HCT116 (cell line): Measurements from ENCODE around the gene UGT2B15. TPM values are rescaled to one million over a fixed set of nuclear protein-coding genes. Genes with fewer than 3 reads are reported as not detected.

Experiments
- ATAC-seq: fragments of 200-7000 bp; cut with Tn5 transposase; 2 replicates; pipeline ENCODE4 v1.9.1; 2020; ENCODE audit warnings: mild to moderate bottlenecking, moderate library complexity
- BruUV-seq: library from RNA; stranded (reverse); fragments of 400-500 nt; replicated peaks from 2 replicates; lab custom pipeline; 2021; lab: Mats Ljungman, UMichigan
- CTCF ChIA-PET: fragments of 300-600 bp; sonication (Branson Sonifier 250); formaldehyde crosslinking; loops from one replicate; lab custom pipeline; 2021; ENCODE audit warnings: antibody characterized with exemption; lab: Charles Lee
- POLR2A ChIA-PET: fragments of 300-600, 350-600 bp; sonication (Branson Sonifier 250); formaldehyde crosslinking; loops from one replicate; lab custom pipeline; 2021; ENCODE audit warnings: antibody characterized with exemption; lab: Charles Lee
- RAD21 ChIA-PET, 2 experiments: fragments of 300-600 bp; sonication (Branson Sonifier 250); formaldehyde crosslinking; loops; one replicate each; lab custom pipeline; 2023; ENCODE audit warnings: low total read pairs in 2 of 2; ENCODE audit not compliant: uncharacterized antibody in 2 of 2, unreplicated experiment in 2 of 2, low non-redundant PET in 1 of 2; lab: Charles Lee
- DNase-seq: peaks from one replicate; pipeline ENCODE4 v3.0.0-alpha.2; 2010; ENCODE audit warnings: low read depth, low spot score
- H2AFZ ChIP-seq: fragments of 200-600 bp; shearing (Covaris generic), sonication (generic); 2 replicates; pipeline ENCODE4 v1.6.1; 2017; ENCODE audit warnings: low read depth, mixed run types, mixed read lengths, antibody characterized with exemption, low read length; ENCODE audit not compliant: poor library complexity, severe bottlenecking
- H3K27ac ChIP-seq: 2 replicates; pipeline ENCODE4 v1.5.1; 2012; ENCODE audit warnings: low read depth, low read length
- H3K27me3 ChIP-seq: fragments of 200-600 bp; sonication (generic); 2 replicates; pipeline ENCODE4 v1.6.1; 2016; ENCODE audit warnings: mixed run types, low read length, mixed read lengths; ENCODE audit not compliant: insufficient read depth
- H3K36me3 ChIP-seq, 2 experiments: fragments of 200-500 bp in 1 of 2; fragments of 200-600 bp in 1 of 2; sonication (Bioruptor generic) in 1 of 2; sonication (generic) in 1 of 2; 2 replicates each; pipeline versions ENCODE4 v1.5.1 to v1.6.1; 2014 to 2016; ENCODE audit warnings: low read length in 2 of 2, inconsistent platforms in 1 of 2, mixed read lengths in 1 of 2, mixed run types in 1 of 2; ENCODE audit not compliant: insufficient read depth in 2 of 2, control insufficient read depth in 1 of 2
- H3K4me1 ChIP-seq, 2 experiments: fragments of 200-600 bp in 1 of 2; sonication (generic) in 1 of 2; 2 replicates each; pipeline versions ENCODE4 v1.5.1 to v1.6.1; 2012 to 2017; ENCODE audit warnings: low read length in 2 of 2, inconsistent platforms in 1 of 2, mild to moderate bottlenecking in 1 of 2, mixed read lengths in 1 of 2, mixed run types in 1 of 2, moderate library complexity in 1 of 2; ENCODE audit not compliant: insufficient read depth in 2 of 2, control insufficient read depth in 1 of 2
- H3K4me2 ChIP-seq: fragments of 200-600 bp; sonication (generic); 2 replicates; pipeline ENCODE4 v1.6.1; 2017; ENCODE audit warnings: mixed run types, low read length, mixed read lengths
- H3K4me3 ChIP-seq, 2 experiments: fragments of 200-600 bp in 1 of 2; sonication (generic) in 1 of 2; replicated peaks in 1 of 2; 2 replicates each; pipeline ENCODE4 v1.5.1; 2011 to 2016; ENCODE audit warnings: low read length in 2 of 2, control low read depth in 1 of 2, low read depth in 1 of 2, mild to moderate bottlenecking in 1 of 2, mixed read lengths in 1 of 2, mixed run types in 1 of 2
- H3K79me2 ChIP-seq: fragments of 200-600 bp; sonication (generic); 2 replicates; pipeline ENCODE4 v1.6.1; 2017; ENCODE audit warnings: mild to moderate bottlenecking, mixed run types, low read length, moderate library complexity, mixed read lengths; ENCODE audit not compliant: insufficient read depth
- H3K9ac ChIP-seq: fragments of 200-600 bp; sonication (generic); 2 replicates; pipeline ENCODE4 v1.6.1; 2016; ENCODE audit warnings: low read length, mixed read lengths
- H3K9me2 ChIP-seq: fragments of 200-600 bp; sonication (generic), shearing (Covaris generic); 2 replicates; pipeline ENCODE4 v1.6.1; 2017; ENCODE audit warnings: mixed run types, mild to moderate bottlenecking, moderate library complexity; ENCODE audit not compliant: insufficient read depth
- H3K9me3 ChIP-seq, 2 experiments: fragments of 200-500 bp in 1 of 2; fragments of 200-600 bp in 1 of 2; sonication (Bioruptor generic) in 1 of 2; sonication (generic) in 1 of 2; 2 replicates each; pipeline ENCODE4 v1.6.1; 2014 to 2017; ENCODE audit warnings: low read length in 2 of 2, mixed read lengths in 2 of 2, inconsistent platforms in 1 of 2, low read depth in 1 of 2, mild to moderate bottlenecking in 1 of 2, mixed run types in 1 of 2, moderate library complexity in 1 of 2; ENCODE audit not compliant: control insufficient read depth in 1 of 2, insufficient read depth in 1 of 2
- H4K20me1 ChIP-seq: fragments of 200-600 bp; sonication (generic), shearing (Covaris generic); 2 replicates; pipeline ENCODE4 v1.6.1; 2017; ENCODE audit warnings: mixed run types, mild to moderate bottlenecking, moderate library complexity; ENCODE audit not compliant: insufficient read depth
- CBX3 ChIP-seq: IDR thresholded peaks from 2 replicates; pipeline ENCODE4 v1.6.1; 2012; ENCODE audit warnings: low read depth
- CEBPB ChIP-seq: IDR thresholded peaks from 2 replicates; pipeline ENCODE4 v1.6.1; 2012; ENCODE audit warnings: low read depth
- CTCF ChIP-seq, 3 experiments: fragments of 200-600 bp in 1 of 3; sonication (generic) in 1 of 3; IDR thresholded peaks in 2 of 3; conservative IDR thresholded peaks in 1 of 3; 2 replicates each; pipeline ENCODE4 v1.5.1; 2012 to 2017; ENCODE audit warnings: low read depth in 2 of 3, low read length in 2 of 3, antibody characterized with exemption in 1 of 3, borderline replicate concordance in 1 of 3, control low read depth in 1 of 3, mild to moderate bottlenecking in 1 of 3, mixed read lengths in 1 of 3, mixed run types in 1 of 3, moderate library complexity in 1 of 3; ENCODE audit not compliant: insufficient read depth in 1 of 3
- ELF1 ChIP-seq: IDR thresholded peaks from 2 replicates; pipeline ENCODE4 v1.6.1; 2012; ENCODE audit warnings: low read depth, borderline replicate concordance
- FOSL1 ChIP-seq: IDR thresholded peaks from 2 replicates; pipeline ENCODE4 v1.6.1; 2012; ENCODE audit warnings: low read depth
- POLR2A ChIP-seq: IDR thresholded peaks from 2 replicates; pipeline ENCODE4 v1.7.0; 2011; ENCODE audit warnings: borderline replicate concordance; ENCODE audit not compliant: insufficient read depth, insufficient read length; ENCODE audit errors: extremely low read depth
- POLR2AphosphoS5 ChIP-seq: IDR thresholded peaks from 2 replicates; pipeline ENCODE4 v1.6.1; 2011; ENCODE audit warnings: mild to moderate bottlenecking, low read depth, low read length, moderate library complexity
- RAD21 ChIP-seq: IDR thresholded peaks from 2 replicates; pipeline ENCODE4 v1.6.1; 2012; ENCODE audit warnings: low read depth, mild to moderate bottlenecking
- REST ChIP-seq: IDR thresholded peaks from 2 replicates; pipeline ENCODE4 v1.6.1; 2012; ENCODE audit warnings: low read depth
- SIN3A ChIP-seq: IDR thresholded peaks from 2 replicates; pipeline ENCODE4 v1.6.1; 2012; ENCODE audit warnings: low read depth
- SRF ChIP-seq: IDR thresholded peaks from 2 replicates; pipeline ENCODE4 v1.6.1; 2012; ENCODE audit warnings: low read depth
- YY1 ChIP-seq: IDR thresholded peaks from 2 replicates; pipeline ENCODE4 v1.6.1; 2011; ENCODE audit warnings: low read length, low read depth, moderate library complexity, mild to moderate bottlenecking; ENCODE audit not compliant: insufficient replicate concordance; ENCODE audit errors: extremely low read depth
- ZFX ChIP-seq: fragments of 450-650 bp; IDR thresholded peaks from 2 replicates; pipeline ENCODE4 v1.6.1; 2017
- ZNF274 ChIP-seq: fragments of 200-500 bp; sonication (Bioruptor generic); IDR thresholded peaks from 2 replicates; pipeline ENCODE4 v1.6.1; 2014; ENCODE audit warnings: mild to moderate bottlenecking, low read depth, low read length, inconsistent platforms
- intact Hi-C: fragments of 100-400 bp; cut with micrococcal nuclease; formaldehyde crosslinking; loops from 2 replicates; pipeline ENCODE4 v1.10.0; 2022
- total RNA-seq: library from RNA; stranded (reverse); gene quantifications from one replicate; pipeline ENCODE4 v1.2.1, GENCODE V29; 2021; ENCODE audit not compliant: unreplicated experiment

UGT2B15 gene
- total RNA-seq, 1 experiment from 2014 or later = 0.17 TPM

GRCh38 chr4:68606240-68606639 lies 64.2 kb downstream of the UGT2B15 start:
- POLR2A ChIA-PET = no interaction called here
- Histone ChIP-seq H3K9ac (no peak overlapping the region), H3K4me1 (no peaks in the 10 kb centered on the region), H3K27me3 (no peaks in the 10 kb centered on the region), H3K9me3 (no peaks in the 10 kb centered on the region), H3K4me2 (no peak overlapping the region), H3K36me3 (no peaks in the 10 kb centered on the region), H2AFZ (no peak overlapping the region), H3K4me3 (no peak overlapping the region), H4K20me1 (no peaks in the 10 kb centered on the region), H3K27ac (no peak overlapping the region), H3K79me2 (no peaks in the 10 kb centered on the region), H3K9me2 (no peaks in the 10 kb centered on the region)
- ATAC-seq (no peak), DNase-seq (no peak)
- BruUV-seq = no TSS peak
- RAD21 ChIA-PET = no interaction called here
- intact Hi-C loops = no loop called here
- TF ChIP-seq CEBPB (no peak), CBX3 (no peak), ZFX (no peak), POLR2A (no peak), RAD21 (no peak), POLR2AphosphoS5 (no peak), ZNF274 (no peak), CTCF (IDR thresholded peaks at IDR 0.05 in 2 of 3, conservative IDR thresholded peaks at IDR 0.05 in 1 of 3; ENCODE audit: borderline replicate concordance in 1 of 3, insufficient read depth in 1 of 3, low read depth in 2 of 3, low read length in 2 of 3) (no peak), ELF1 (no peak), FOSL1 (no peak), YY1 (no peak), SRF (no peak), SIN3A (no peak), REST (no peak)
- CTCF ChIA-PET = no interaction called here
